GM12878 (cell line): Measurements from ENCODE around the gene UBE2Q2. TPM values are rescaled to one million over a fixed set of nuclear protein-coding genes. Genes with fewer than 3 reads are reported as not detected.
"Not testable (repeated sequence)": the region's sequence is repeated elsewhere in the genome, so short reads cannot be mapped to it uniquely, and the experiment has no call there.

Experiments
- ATAC-seq: fragments of 200-7000 bp; cut with Tn5 transposase; 3 replicates; pipeline ENCODE4 v1.9.1; 2020; ENCODE audit warnings: mild to moderate bottlenecking, moderate library complexity
- BruUV-seq: library from RNA; stranded (reverse); fragments of 400-500 nt; replicated peaks from 2 replicates; lab custom pipeline; 2021; lab: Mats Ljungman, UMichigan
- CTCF ChIA-PET: fragments of 300-600 bp; sonication (Branson Sonifier 250); formaldehyde crosslinking; extraction: SDS; loops from one replicate; lab custom pipeline; 2021; ENCODE audit warnings: inconsistent platforms; lab: Yijun Ruan, JAX
- POLR2A ChIA-PET: fragments of 350-600 bp; formaldehyde crosslinking; extraction: SDS; loops from one replicate; lab custom pipeline; 2021; ENCODE audit warnings: inconsistent platforms; lab: Charles Lee
- RAD21 ChIA-PET: fragments of 300-600 bp; sonication (Branson Sonifier 250); formaldehyde crosslinking; loops from one replicate; lab custom pipeline; 2023; ENCODE audit warnings: antibody characterized with exemption; ENCODE audit not compliant: unreplicated experiment; lab: Charles Lee
- SMC1A ChIA-PET: fragments of 300-600 bp; sonication (Branson Sonifier 250); formaldehyde crosslinking; loops from one replicate; lab custom pipeline; 2023; ENCODE audit not compliant: unreplicated experiment, uncharacterized antibody; lab: Charles Lee
- DNase-seq: peaks from one replicate; pipeline ENCODE4 v3.0.0-alpha.2; 2011; ENCODE audit warnings: low read depth, low spot score
- FAIRE-seq: peaks from 3 replicates; lab custom pipeline; 2011; peaks lifted over from hg19 to GRCh38; lab: Jason Lieb, UNC
- H2AFZ ChIP-seq: 2 replicates; pipeline ENCODE4 v1.6.0; 2011; ENCODE audit warnings: low read depth, low read length, control low read depth; ENCODE audit not compliant: control insufficient read depth
- H3K27ac ChIP-seq: 2 replicates; pipeline ENCODE4 v1.5.1; 2011; ENCODE audit warnings: control low read depth; ENCODE audit not compliant: control insufficient read depth, insufficient read depth
- H3K27me3 ChIP-seq, 2 experiments: replicated peaks in 1 of 2; 2 replicates each; pipeline versions ENCODE4 v1.6.0 to v1.6.1; 2011; ENCODE audit warnings: low read length in 1 of 2; ENCODE audit not compliant: control insufficient read depth in 2 of 2, insufficient read depth in 2 of 2
- H3K36me3 ChIP-seq, 2 experiments: 2 replicates each; pipeline ENCODE4 v1.5.1; 2011; ENCODE audit warnings: low read length in 1 of 2; ENCODE audit not compliant: control insufficient read depth in 2 of 2, insufficient read depth in 2 of 2
- H3K4me1 ChIP-seq: 2 replicates; pipeline ENCODE4 v1.6.1; 2011; ENCODE audit warnings: mild to moderate bottlenecking, low read length, moderate library complexity, mixed read lengths; ENCODE audit not compliant: control insufficient read depth, insufficient read depth
- H3K4me2 ChIP-seq: 2 replicates; pipeline ENCODE4 v1.6.0; 2011; ENCODE audit warnings: control low read depth; ENCODE audit not compliant: control insufficient read depth, insufficient read depth
- H3K4me3 ChIP-seq: fragments of 200-600 bp; sonication (generic); 2 replicates; pipeline ENCODE4 v1.5.1; 2016
- H3K79me2 ChIP-seq: 2 replicates; pipeline ENCODE4 v1.6.0; 2011; ENCODE audit warnings: low read length; ENCODE audit not compliant: control insufficient read depth, insufficient read depth
- H3K9ac ChIP-seq: 2 replicates; pipeline ENCODE4 v1.8.0; 2011; ENCODE audit warnings: low read length, control low read depth, mixed read lengths; ENCODE audit not compliant: control insufficient read depth, insufficient read depth
- H3K9me3 ChIP-seq: replicated peaks from 3 replicates; pipeline ENCODE4 v1.5.1; 2011; ENCODE audit warnings: mild to moderate bottlenecking, low read length; ENCODE audit not compliant: control insufficient read depth, insufficient read depth
- H4K20me1 ChIP-seq: 2 replicates; pipeline ENCODE4 v1.6.0; 2011; ENCODE audit not compliant: control insufficient read depth, insufficient read depth
- BHLHE40 ChIP-seq, 2 experiments: fragments of 450-650 bp in 1 of 2; IDR thresholded peaks; 2 replicates each; pipeline ENCODE4 v1.6.1; 2011 to 2017; ENCODE audit warnings: low read depth in 2 of 2, borderline replicate concordance in 1 of 2, improper control_type of control experiment in 1 of 2, low read length in 1 of 2, mild to moderate bottlenecking in 1 of 2
- EGR1 ChIP-seq, 2 experiments: IDR thresholded peaks; 1 replicate in 1 of 2; 2 replicates in 1 of 2; pipeline ENCODE4 v1.6.1; 2011 to 2012; ENCODE audit warnings: low read depth in 2 of 2, low read length in 2 of 2, borderline replicate concordance in 1 of 2, mild to moderate bottlenecking in 1 of 2, moderate library complexity in 1 of 2
- ESRRA ChIP-seq: IDR thresholded peaks from 2 replicates; pipeline ENCODE4 v1.6.1; 2012; ENCODE audit warnings: mild to moderate bottlenecking, low read length, improper control_type of control experiment
- PAX5 ChIP-seq: IDR thresholded peaks from 2 replicates; pipeline ENCODE4 v1.6.1; 2011; ENCODE audit warnings: low read depth, low read length, borderline replicate concordance
- RAD21 ChIP-seq: IDR thresholded peaks from 2 replicates; pipeline ENCODE4 v1.6.1; 2011; ENCODE audit warnings: mild to moderate bottlenecking, low read depth, low read length, moderate library complexity; ENCODE audit not compliant: insufficient read depth
- SMC3 ChIP-seq: IDR thresholded peaks from 2 replicates; pipeline ENCODE4 v1.6.1; 2011; ENCODE audit warnings: low read length, improper control_type of control experiment, borderline replicate concordance
- YY1 ChIP-seq: IDR thresholded peaks from 2 replicates; pipeline ENCODE4 v1.6.1; 2011; ENCODE audit warnings: low read depth, mild to moderate bottlenecking, low read length
- WGBS: methylation state at CpG from one replicate; pipeline ENCODE4 v1.1.6; 2016; ENCODE audit warnings: low lambda C conversion rate; ENCODE audit not compliant: insufficient replicate concordance, insufficient coverage; ENCODE audit errors: missing lambda C conversion rate; 5-methylcytosine and 5-hydroxymethylcytosine counted together
- in situ Hi-C: fragments of 300-500 bp; cut with MboI; formaldehyde crosslinking; loops from 9 replicates; pipeline ENCODE4 v1.14.3; 2018; ENCODE audit warnings: mixed read lengths
- intact Hi-C: fragments of 100-400 bp; cut with micrococcal nuclease; formaldehyde crosslinking; loops from one replicate; pipeline ENCODE4 v1.14.2; 2022; ENCODE audit not compliant: unreplicated experiment
- polyA plus RNA-seq, 11 experiments: library from polyadenylated mRNA; depleted of rRNA in 4 of 11; unstranded in 6 of 11; stranded (reverse) in 5 of 11; fragments of >200 nt; fragmentation: Nextera tagmentation in 4 of 11; fragmentation: Illumina TruSeq in 1 of 11; extraction: Ambion mirVana in 4 of 11; extraction: Trizol in 1 of 11; gene quantifications; 1 replicate in 1 of 11; 2 replicates in 10 of 11; pipeline versions ENCODE4 v1.2.1 to v1.2.3, GENCODE V29; 2011 to 2016; ENCODE audit warnings: inconsistent platforms in 2 of 11, missing spikeins in 2 of 11, low read depth in 1 of 11
- total RNA-seq, 4 experiments: library from RNA; depleted of rRNA in 3 of 4; stranded (reverse); fragments of >200 nt in 3 of 4; fragmentation: Illumina TruSeq in 1 of 4; extraction: Trizol in 1 of 4; gene quantifications; 2 replicates each; pipeline versions ENCODE4 v1.2.1 to v1.2.3, GENCODE V29; 2013 to 2021
- TF ChIP-seq, protein P1 (sequence below): fragments of 450-650 bp; formaldehyde crosslinking; IDR thresholded peaks from 2 replicates; pipeline ENCODE4 v1.4.0; 2022; ENCODE audit warnings: mild to moderate bottlenecking, moderate library complexity
- TF ChIP-seq, protein P2 (sequence below), 3 experiments: IDR thresholded peaks in 2 of 3; conservative IDR thresholded peaks in 1 of 3; 2 replicates each; pipeline ENCODE4 v1.5.1; 2011; ENCODE audit warnings: low read depth in 3 of 3, low read length in 3 of 3, mild to moderate bottlenecking in 3 of 3, control low read depth in 2 of 3, moderate library complexity in 2 of 3, inconsistent platforms in 1 of 3, mixed read lengths in 1 of 3; ENCODE audit not compliant: control insufficient read depth in 2 of 3, insufficient read depth in 1 of 3; ENCODE audit errors: extremely low read depth in 1 of 3

Gene UBE2Q2
- total and polyA plus RNA-seq, 10 of the 15 experiments (the other 5 are each of a cell fraction or from before 2014, with no cell fraction given): 11.1 to 31.9 (median 21.6) TPM

DNA sequence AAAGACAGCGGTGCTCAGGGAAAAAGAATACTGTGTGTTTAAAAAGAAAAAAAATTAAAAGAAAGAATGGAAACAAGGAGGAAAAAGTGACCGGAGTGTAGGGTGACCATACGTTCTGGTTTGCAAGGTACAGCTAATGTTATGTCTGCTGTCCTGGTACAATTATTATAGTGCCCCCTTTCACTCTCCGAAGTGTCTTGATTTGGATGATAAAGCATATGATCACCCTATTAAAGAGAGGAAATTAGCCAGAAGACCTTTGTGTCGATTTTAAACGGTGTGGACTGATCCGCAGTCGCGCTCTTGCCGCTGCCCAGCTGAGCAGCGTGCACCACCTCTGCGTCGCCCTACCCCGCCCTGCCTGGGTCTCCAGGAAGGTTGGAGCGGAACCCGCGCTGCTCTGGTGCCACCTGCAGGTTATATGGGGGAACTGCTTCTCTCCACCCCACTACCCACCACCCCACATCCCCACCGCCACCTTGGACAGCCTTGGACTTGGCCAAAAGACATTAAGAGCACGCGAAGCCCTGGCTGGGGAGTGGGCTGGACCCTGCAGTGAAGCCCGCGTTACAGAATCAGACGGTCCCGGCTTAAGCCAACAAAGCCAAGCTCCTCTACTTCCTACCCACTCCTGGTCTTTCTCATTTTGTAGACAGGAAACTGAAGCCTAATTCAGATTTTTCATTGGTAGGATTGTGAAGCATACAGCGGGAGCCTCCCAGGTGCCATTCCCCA lies 41.2 kb upstream of the UBE2Q2 start:
- in situ Hi-C loops: loop anchor here (5.0 kb wide), 1 partner anchor 115 kb away; no protein-coding TSS in a partner anchor
- Histone ChIP-seq H3K27me3 (peaks cover 1 to 2% of the 10 kb centered on the region in 2 experiments; a peak in 2 of 4 replicates), H3K36me3 (no peaks in the 10 kb centered on the region), H3K9me3 (no peaks in the 10 kb centered on the region)
- TF ChIP-seq, protein P1, sequence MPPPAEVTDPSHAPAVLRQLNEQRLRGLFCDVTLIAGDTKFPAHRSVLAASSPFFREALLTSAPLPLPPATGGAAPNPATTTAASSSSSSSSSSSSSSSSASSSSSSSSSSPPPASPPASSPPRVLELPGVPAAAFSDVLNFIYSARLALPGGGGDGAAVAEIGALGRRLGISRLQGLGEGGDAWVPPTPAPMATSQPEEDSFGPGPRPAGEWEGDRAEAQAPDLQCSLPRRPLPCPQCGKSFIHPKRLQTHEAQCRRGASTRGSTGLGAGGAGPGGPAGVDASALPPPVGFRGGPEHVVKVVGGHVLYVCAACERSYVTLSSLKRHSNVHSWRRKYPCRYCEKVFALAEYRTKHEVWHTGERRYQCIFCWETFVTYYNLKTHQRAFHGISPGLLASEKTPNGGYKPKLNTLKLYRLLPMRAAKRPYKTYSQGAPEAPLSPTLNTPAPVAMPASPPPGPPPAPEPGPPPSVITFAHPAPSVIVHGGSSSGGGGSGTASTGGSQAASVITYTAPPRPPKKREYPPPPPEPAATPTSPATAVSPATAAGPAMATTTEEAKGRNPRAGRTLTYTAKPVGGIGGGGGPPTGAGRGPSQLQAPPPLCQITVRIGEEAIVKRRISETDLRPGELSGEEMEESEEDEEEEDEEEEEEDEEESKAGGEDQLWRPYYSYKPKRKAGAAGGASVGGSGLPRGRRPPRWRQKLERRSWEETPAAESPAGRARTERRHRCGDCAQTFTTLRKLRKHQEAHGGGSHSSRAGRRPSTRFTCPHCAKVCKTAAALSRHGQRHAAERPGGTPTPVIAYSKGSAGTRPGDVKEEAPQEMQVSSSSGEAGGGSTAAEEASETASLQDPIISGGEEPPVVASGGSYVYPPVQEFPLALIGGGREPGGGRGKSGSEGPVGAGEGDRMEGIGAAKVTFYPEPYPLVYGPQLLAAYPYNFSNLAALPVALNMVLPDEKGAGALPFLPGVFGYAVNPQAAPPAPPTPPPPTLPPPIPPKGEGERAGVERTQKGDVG (CRISPR knock-in tag): no peak
- TF ChIP-seq PAX5 (peak; percentile 70; the same call in 1 of the 2 replicates), BHLHE40 (IDR thresholded peaks at IDR 0.05; ENCODE audit: borderline replicate concordance in 1 of 2, low read depth in 2 of 2, low read length in 1 of 2) (peak in 1 of 2 experiments; percentile 45; a peak in 1 of 4 replicates), RAD21 (peak; percentile 88), EGR1 (IDR thresholded peaks at IDR 0.05; ENCODE audit: borderline replicate concordance in 1 of 2, low read depth in 2 of 2, low read length in 2 of 2) (0 out of 3 replicates have a peak, but pooled peaks of 1 of the 2 experiments have one; percentile 3), ESRRA (no peak), SMC3 (peak; percentile 73), YY1 (peak; percentile 50; the same call in 1 of the 2 replicates)
- TF ChIP-seq, protein P2, sequence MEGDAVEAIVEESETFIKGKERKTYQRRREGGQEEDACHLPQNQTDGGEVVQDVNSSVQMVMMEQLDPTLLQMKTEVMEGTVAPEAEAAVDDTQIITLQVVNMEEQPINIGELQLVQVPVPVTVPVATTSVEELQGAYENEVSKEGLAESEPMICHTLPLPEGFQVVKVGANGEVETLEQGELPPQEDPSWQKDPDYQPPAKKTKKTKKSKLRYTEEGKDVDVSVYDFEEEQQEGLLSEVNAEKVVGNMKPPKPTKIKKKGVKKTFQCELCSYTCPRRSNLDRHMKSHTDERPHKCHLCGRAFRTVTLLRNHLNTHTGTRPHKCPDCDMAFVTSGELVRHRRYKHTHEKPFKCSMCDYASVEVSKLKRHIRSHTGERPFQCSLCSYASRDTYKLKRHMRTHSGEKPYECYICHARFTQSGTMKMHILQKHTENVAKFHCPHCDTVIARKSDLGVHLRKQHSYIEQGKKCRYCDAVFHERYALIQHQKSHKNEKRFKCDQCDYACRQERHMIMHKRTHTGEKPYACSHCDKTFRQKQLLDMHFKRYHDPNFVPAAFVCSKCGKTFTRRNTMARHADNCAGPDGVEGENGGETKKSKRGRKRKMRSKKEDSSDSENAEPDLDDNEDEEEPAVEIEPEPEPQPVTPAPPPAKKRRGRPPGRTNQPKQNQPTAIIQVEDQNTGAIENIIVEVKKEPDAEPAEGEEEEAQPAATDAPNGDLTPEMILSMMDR (IDR thresholded peaks at IDR 0.05 in 2 of 3, conservative IDR thresholded peaks at IDR 0.05 in 1 of 3; ENCODE audit: control insufficient read depth in 2 of 3, extremely low read depth in 1 of 3, insufficient read depth in 1 of 3, low read depth in 3 of 3, low read length in 3 of 3): peak; percentile 66 to 93 (median 80)
- TF ChIP-seq, all 136 proteins: peak for 7
- Histone ChIP-seq H3K4me3 (no peak overlapping the region), H3K4me1 (no peaks in the 10 kb centered on the region), H3K79me2 (no peaks in the 10 kb centered on the region), H4K20me1 (no peaks in the 10 kb centered on the region), H2AFZ (no peak overlapping the region), H3K4me2 (no peak overlapping the region), H3K27ac (no peak overlapping the region), H3K9ac (no peak overlapping the region)
- FAIRE-seq (peak; percentile 83), ATAC-seq (peak; percentile 100), DNase-seq (no peak)
- SMC1A ChIA-PET: interaction anchor here (0.9 to 3.9 kb wide), 14 partner anchors 33 to 293 kb away, joined by 3 to 15 read pairs (median 4); partner anchors contain the start of gene IMP3
- CTCF ChIA-PET: interaction anchor here (0.6 to 6.0 kb wide), 42 partner anchors 9 to 594 kb away, joined by 3 to 48 read pairs (median 4); partner anchors contain the start of genes IMP3, MAN2C1 and UBE2Q2
- BruUV-seq: no TSS peak
- POLR2A ChIA-PET: interaction anchor here (0.8 kb wide), 1 partner anchor 116 kb away, joined by 3 read pairs; no protein-coding TSS in a partner anchor
- WGBS: 9% methylated on average over 25 of the region's 25 CpGs
- RAD21 ChIA-PET: interaction anchor here (0.8 to 2.4 kb wide), 13 partner anchors 9 to 434 kb away, joined by 3 to 12 read pairs (median 4); partner anchors contain the start of gene MAN2C1
- intact Hi-C loops: loop anchor here (1.0 kb wide), 2 partner anchors 74 to 116 kb away; no protein-coding TSS in a partner anchor

DNA sequence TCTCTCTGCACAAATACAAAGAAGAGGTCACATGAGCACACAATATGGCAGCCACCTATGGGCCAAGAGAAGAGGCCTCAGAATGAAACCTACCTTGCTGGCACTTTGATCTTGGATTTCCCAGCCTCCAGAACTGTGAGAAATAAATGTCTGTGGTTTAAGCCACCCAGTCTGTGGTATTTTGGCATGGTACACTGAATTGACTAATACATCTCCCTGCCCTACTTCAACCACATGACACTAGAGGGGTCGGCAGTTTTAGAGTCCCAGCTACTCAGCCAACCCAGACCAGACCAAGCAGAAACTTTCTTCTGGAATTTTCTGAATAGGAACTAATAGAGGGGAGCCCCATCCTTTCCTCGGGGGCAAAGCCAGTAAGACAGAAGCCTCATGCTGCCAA lies 35.8 kb upstream of the UBE2Q2 start:
- H3K4me1 ChIP-seq, H3K4me2 ChIP-seq, DNase-seq, ATAC-seq, H4K20me1 ChIP-seq, in situ Hi-C loops, H3K79me2 ChIP-seq, CTCF ChIA-PET, SMC1A ChIA-PET, H3K4me3 ChIP-seq, intact Hi-C loops, H3K36me3 ChIP-seq, H3K9me3 ChIP-seq, POLR2A ChIA-PET, BruUV-seq, H2AFZ ChIP-seq, H3K27me3 ChIP-seq, FAIRE-seq, H3K9ac ChIP-seq, H3K27ac ChIP-seq: not testable (repeated sequence)
- RAD21 ChIA-PET: interaction anchor here (3.8 kb wide), 1 partner anchor 332 kb away, joined by 44 read pairs; no protein-coding TSS in a partner anchor
- WGBS: 0% methylated on average over 2 of the region's 2 CpGs
